Left lung (tissue), 10 donors: ENCODE measurements around the gene NCR3LG1. TPM values are rescaled to one million over a fixed set of nuclear protein-coding genes. Genes with fewer than 3 reads are reported as not detected.

Experiments used
- ATAC-seq: fragments of 200-7000 bp; cut with Tn5 transposase; one replicate; pipeline ENCODE4 v1.9.1; 2020; ENCODE audit warnings: moderate library complexity
- DNase-seq, 4 donors: peaks; one replicate each; pipeline ENCODE4 v3.0.0-alpha.2; 2013 to 2020
- H3K27ac ChIP-seq, 2 donors: fragments of 200-600 bp; sonication (generic) in 1 of 2; one replicate each; pipeline versions ENCODE4 v1.5.0 to v1.8.0; 2020 to 2021
- H3K27me3 ChIP-seq, 2 donors: fragments of 200-600 bp; sonication (generic) in 1 of 2; one replicate each; pipeline versions ENCODE4 v1.5.0 to v1.8.0; 2020 to 2021
- H3K36me3 ChIP-seq, 2 donors: fragments of 200-600 bp; sonication (generic) in 1 of 2; one replicate each; pipeline versions ENCODE4 v1.5.0 to v1.8.0; 2020 to 2021
- H3K4me1 ChIP-seq, 2 donors: fragments of 200-600 bp; one replicate each; pipeline ENCODE4 v1.8.0; 2021
- H3K4me3 ChIP-seq, 2 donors: fragments of 200-600 bp; sonication (generic) in 1 of 2; one replicate each; pipeline versions ENCODE4 v1.5.0 to v1.8.0; 2020 to 2021; ENCODE audit warnings: mild to moderate bottlenecking in 1 of 2
- H3K9me3 ChIP-seq, 2 donors: fragments of 200-600 bp; sonication (generic) in 1 of 2; one replicate each; pipeline versions ENCODE4 v1.5.0 to v1.8.0; 2020 to 2021
- intact Hi-C, 2 donors: fragments of 100-400 bp; cut with DNase I; formaldehyde crosslinking; loops; one replicate each; pipeline versions ENCODE4 v1.11.2 to v1.14.2; 2022
- polyA plus RNA-seq, 6 donors: library from polyadenylated mRNA; unstranded; fragments of 120-200 nt; gene quantifications; one replicate each; pipeline ENCODE4 v1.2.1, GENCODE V29; 2013; ENCODE audit not compliant: insufficient read length in 6 of 6
- total RNA-seq, 2 donors: library from RNA; stranded (reverse); fragmentation: NEBNext Ultra II Directional; extraction: Animal tissue kit (Norgen Biotek cat#: 25700); gene quantifications; one replicate each; pipeline ENCODE4 v1.2.1, GENCODE V29; 2021
- TF ChIP-seq, protein P1 (sequence below), 2 donors: fragments of 200-600 bp; sonication (generic) in 1 of 2; IDR thresholded peaks; one replicate each; pipeline versions ENCODE4 v1.5.0 to v1.8.0; 2021; ENCODE audit warnings: antibody characterized with exemption in 2 of 2
- donor health status: DM: no; HTN: yes; CAD: no.
- donor health status: DM: no; HTN: no; CAD: no.

The NCR3LG1 gene
- total and polyA plus RNA-seq, 8 donors = 0.63 to 9.8 (median 0.85) TPM

DNA sequence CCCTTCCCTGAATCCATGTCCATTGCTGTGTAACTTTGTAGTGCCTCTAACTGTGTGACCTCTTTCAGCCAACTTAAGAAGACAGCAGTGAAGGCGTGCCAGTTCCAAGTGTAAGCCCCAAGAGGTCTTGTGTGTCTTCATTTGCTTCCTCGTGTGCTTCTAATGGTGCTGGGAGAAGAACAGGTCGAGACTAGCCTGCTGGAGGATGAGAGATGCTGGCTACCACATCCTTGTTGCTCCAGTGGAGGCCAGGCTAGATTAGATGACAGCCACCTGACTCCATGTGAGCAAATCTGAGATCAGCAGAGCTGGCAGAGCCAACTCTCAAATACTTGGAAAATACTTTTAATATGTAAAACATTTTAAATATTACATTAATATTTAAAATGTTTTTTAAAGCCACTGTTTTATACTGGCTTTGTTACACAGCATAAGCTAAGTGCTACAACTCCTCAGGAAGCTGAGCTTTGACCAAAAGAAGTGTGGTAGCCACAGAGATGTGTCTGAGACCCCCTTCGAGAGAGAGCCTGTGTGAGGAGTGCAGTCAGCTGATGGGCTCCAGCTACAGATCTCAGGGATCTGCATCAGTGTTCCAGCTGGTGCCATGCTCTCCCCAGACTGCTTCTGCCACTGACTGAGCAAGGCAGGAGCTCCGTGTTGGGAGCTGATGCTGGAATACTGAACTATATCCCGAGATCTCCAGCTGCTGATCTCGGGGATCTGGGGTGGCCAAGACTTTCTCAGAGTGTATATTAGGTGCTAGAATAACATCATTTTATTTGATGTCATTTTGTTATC is 28.0 kb downstream of the NCR3LG1 start:
- TF ChIP-seq, protein P1, sequence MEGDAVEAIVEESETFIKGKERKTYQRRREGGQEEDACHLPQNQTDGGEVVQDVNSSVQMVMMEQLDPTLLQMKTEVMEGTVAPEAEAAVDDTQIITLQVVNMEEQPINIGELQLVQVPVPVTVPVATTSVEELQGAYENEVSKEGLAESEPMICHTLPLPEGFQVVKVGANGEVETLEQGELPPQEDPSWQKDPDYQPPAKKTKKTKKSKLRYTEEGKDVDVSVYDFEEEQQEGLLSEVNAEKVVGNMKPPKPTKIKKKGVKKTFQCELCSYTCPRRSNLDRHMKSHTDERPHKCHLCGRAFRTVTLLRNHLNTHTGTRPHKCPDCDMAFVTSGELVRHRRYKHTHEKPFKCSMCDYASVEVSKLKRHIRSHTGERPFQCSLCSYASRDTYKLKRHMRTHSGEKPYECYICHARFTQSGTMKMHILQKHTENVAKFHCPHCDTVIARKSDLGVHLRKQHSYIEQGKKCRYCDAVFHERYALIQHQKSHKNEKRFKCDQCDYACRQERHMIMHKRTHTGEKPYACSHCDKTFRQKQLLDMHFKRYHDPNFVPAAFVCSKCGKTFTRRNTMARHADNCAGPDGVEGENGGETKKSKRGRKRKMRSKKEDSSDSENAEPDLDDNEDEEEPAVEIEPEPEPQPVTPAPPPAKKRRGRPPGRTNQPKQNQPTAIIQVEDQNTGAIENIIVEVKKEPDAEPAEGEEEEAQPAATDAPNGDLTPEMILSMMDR (IDR thresholded peaks at IDR 0.05) = no peak
- H3K27ac ChIP-seq = no peak overlapping the region
- H3K4me1 ChIP-seq = no peaks in the 10 kb centered on the region
- intact Hi-C loops = loop anchor here in 1 of 2 donors (10.0 kb wide), 1 partner anchor 125 kb away; no protein-coding TSS in a partner anchor
- ATAC-seq (no peak), DNase-seq (no peak)
- H3K27me3 ChIP-seq = no peaks in the 10 kb centered on the region
- no peak overlapping the region for H3K4me3 ChIP-seq
- peaks cover 0 to 40% of the 10 kb centered on the region in 2 donors for H3K36me3 ChIP-seq
- peaks cover 0 to 21% of the 10 kb centered on the region in 2 donors for H3K9me3 ChIP-seq

DNA sequence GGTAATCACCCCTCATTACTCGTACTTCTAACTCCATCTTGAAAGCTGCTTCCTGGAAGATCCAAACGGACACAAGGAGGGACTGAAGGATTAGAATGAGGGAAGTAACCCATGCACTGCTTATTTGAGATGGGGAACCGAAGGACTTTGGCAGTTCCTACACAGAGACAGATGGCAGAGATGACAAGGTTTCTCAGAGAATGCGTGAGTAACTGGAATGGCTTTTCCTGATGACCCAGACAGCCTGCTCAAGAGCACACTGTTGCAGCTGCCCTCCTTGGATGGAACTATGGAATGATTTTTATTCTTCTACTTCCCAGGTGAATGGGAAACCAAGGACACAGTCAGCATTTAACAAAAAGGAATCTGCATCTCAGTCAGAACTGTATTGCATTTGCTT is 29.6 kb downstream of the NCR3LG1 start:
- intact Hi-C loops = loop anchor here in 1 of 2 donors (10.0 kb wide), 1 partner anchor 124 kb away; no protein-coding TSS in a partner anchor
- DNase-seq (no peak), ATAC-seq (no peak)

DNA sequence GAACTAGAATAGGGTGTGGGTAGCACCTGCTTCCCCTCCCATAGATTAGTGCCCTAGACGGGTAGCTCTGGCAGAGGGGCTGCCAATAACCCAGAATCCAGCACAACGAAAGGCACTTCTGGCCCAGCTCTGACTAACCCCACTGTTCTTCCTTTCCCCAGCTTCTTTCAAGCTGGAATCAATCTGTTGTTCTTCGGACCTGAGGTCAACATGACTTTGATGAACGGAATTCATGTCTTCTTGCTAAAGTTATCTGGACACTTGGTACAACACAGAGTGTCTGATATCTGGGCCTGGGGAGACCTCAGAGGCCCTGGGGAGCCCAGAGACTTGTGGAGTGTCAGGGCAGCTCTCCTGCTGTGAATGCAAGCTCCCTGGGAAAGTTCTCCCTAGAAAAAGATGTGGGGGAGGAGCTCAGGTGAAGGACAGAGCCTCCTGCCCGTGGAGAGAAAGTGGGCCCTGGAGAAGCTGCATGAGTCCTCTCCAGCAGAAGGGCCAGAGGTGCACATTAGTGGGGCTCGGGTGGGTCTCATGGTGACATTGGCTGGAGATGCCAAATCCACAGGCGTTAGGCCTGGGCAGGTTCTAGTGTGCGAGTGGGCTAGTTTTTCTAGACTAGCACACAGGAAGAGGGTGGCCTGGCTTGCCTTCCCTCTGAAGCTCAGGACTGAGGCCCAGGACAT is 30.6 kb downstream of the NCR3LG1 start:
- peaks cover 0 to 18% of the 10 kb centered on the region in 2 donors for H3K36me3 ChIP-seq
- no peak for ATAC-seq
- no peak overlapping the region for H3K27ac ChIP-seq
- H3K4me3 ChIP-seq = no peak overlapping the region
- H3K27me3 ChIP-seq = no peaks in the 10 kb centered on the region
- intact Hi-C loops = loop anchor here (2.0 to 10.0 kb wide), 2 partner anchors 123 kb away; no protein-coding TSS in a partner anchor
- no peaks in the 10 kb centered on the region for H3K4me1 ChIP-seq
- TF ChIP-seq, protein P1 (IDR thresholded peaks at IDR 0.05) = no peak
- DNase-seq = no peak
- H3K9me3 ChIP-seq = peaks cover 0 to 9% of the 10 kb centered on the region in 2 donors

More for the DNA sequence above, 29.6 kb downstream of the NCR3LG1 start:
- TF ChIP-seq, protein P1 (IDR thresholded peaks at IDR 0.05) = no peak
- Histone ChIP-seq H3K4me1 (no peaks in the 10 kb centered on the region), H3K27ac (no peak overlapping the region), H3K36me3 (peaks cover 0 to 24% of the 10 kb centered on the region in 2 donors), H3K27me3 (no peaks in the 10 kb centered on the region), H3K9me3 (peaks cover 0 to 9% of the 10 kb centered on the region in 2 donors), H3K4me3 (no peak overlapping the region)

DNA sequence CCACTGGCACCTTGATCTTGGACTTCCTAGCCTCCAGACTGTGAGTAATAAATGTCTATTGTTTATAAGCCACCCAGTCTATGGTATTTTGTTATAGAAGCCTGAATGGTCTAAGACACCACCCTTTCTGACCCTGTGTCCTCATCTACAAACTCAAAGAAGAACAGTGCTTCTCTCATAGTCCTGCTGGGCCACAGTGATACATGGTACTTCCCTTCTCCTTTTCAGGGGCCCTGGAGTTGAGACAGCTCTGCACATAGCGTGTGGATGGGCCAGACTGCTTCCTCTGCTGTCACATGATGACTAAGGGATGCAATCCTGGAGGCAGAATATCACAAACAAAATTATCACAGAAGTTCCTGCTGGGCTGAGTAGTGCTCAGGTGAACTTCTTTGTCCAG is 31.9 kb downstream of the NCR3LG1 start:
- intact Hi-C loops = loop anchor here (2.0 to 10.0 kb wide), 2 partner anchors 121 kb away; no protein-coding TSS in a partner anchor
- DNase-seq (no peak), ATAC-seq (no peak)
- Histone ChIP-seq H3K27me3 (peaks cover 0 to 12% of the 10 kb centered on the region in 2 donors), H3K27ac (no peak overlapping the region), H3K9me3 (peaks cover 0 to 2% of the 10 kb centered on the region in 2 donors), H3K4me1 (peaks cover 0 to 5% of the 10 kb centered on the region in 2 donors), H3K36me3 (peaks cover 0 to 14% of the 10 kb centered on the region in 2 donors), H3K4me3 (no peak overlapping the region)
- TF ChIP-seq, protein P1 (IDR thresholded peaks at IDR 0.05) = no peak
